Thoracic aorta (tissue), 2 donors: ENCODE data around the gene BCL2L1. TPM values are rescaled to one million over a fixed set of nuclear protein-coding genes. Genes with fewer than 3 reads are reported as not detected.

ENCODE experiments used
- ATAC-seq: fragments of 150-250 bp; one replicate; pipeline ENCODE4 v1.8.0; 2017; ENCODE audit warnings: low read depth; ENCODE audit not compliant: insufficient number of reproducible peaks, low FRiP score
- DNase-seq: peaks from one replicate; pipeline ENCODE4 v3.0.0-alpha.2; 2020; ENCODE audit warnings: low spot score
- H3K27ac ChIP-seq, 2 donors: fragments of 200-600 bp; sonication (generic); 1 replicate in 1 of 2; 2 replicates in 1 of 2; pipeline ENCODE4 v1.5.1; 2016; ENCODE audit warnings: mild to moderate bottlenecking in 2 of 2, moderate library complexity in 2 of 2
- H3K27me3 ChIP-seq: fragments of 200-600 bp; sonication (generic); replicated peaks from 2 replicates; pipeline ENCODE4 v1.6.0; 2016; ENCODE audit warnings: mild to moderate bottlenecking; ENCODE audit not compliant: insufficient read depth
- H3K36me3 ChIP-seq: fragments of 200-600 bp; sonication (generic); one replicate; pipeline ENCODE4 v1.5.1; 2016
- H3K4me1 ChIP-seq, 2 donors: fragments of 200-600 bp; sonication (generic); 1 replicate in 1 of 2; 2 replicates in 1 of 2; pipeline versions ENCODE4 v1.5.1 to v1.6.0; 2016; ENCODE audit warnings: low read depth in 2 of 2, mild to moderate bottlenecking in 1 of 2; ENCODE audit not compliant: control insufficient read depth in 1 of 2
- H3K4me3 ChIP-seq: fragments of 200-600 bp; sonication (generic); 2 replicates; pipeline ENCODE4 v1.5.1; 2016; ENCODE audit warnings: mild to moderate bottlenecking
- H3K9me3 ChIP-seq: fragments of 200-600 bp; sonication (generic); 2 replicates; pipeline ENCODE4 v1.5.1; 2016
- total RNA-seq, 2 donors: library from RNA; depleted of rRNA; stranded (reverse); fragments of >200 nt; gene quantifications; one replicate each; pipeline versions ENCODE4 v1.1.0 to v1.2.3, GENCODE V29; 2016
- TF ChIP-seq, protein P1 (sequence below): fragments of 200-600 bp; sonication (generic); IDR thresholded peaks from one replicate; pipeline ENCODE4 v1.5.1; 2019; ENCODE audit warnings: antibody characterized with exemption

The BCL2L1 gene
- total RNA-seq, 2 donors from 2014 or later: 137 to 187 TPM

DNA sequence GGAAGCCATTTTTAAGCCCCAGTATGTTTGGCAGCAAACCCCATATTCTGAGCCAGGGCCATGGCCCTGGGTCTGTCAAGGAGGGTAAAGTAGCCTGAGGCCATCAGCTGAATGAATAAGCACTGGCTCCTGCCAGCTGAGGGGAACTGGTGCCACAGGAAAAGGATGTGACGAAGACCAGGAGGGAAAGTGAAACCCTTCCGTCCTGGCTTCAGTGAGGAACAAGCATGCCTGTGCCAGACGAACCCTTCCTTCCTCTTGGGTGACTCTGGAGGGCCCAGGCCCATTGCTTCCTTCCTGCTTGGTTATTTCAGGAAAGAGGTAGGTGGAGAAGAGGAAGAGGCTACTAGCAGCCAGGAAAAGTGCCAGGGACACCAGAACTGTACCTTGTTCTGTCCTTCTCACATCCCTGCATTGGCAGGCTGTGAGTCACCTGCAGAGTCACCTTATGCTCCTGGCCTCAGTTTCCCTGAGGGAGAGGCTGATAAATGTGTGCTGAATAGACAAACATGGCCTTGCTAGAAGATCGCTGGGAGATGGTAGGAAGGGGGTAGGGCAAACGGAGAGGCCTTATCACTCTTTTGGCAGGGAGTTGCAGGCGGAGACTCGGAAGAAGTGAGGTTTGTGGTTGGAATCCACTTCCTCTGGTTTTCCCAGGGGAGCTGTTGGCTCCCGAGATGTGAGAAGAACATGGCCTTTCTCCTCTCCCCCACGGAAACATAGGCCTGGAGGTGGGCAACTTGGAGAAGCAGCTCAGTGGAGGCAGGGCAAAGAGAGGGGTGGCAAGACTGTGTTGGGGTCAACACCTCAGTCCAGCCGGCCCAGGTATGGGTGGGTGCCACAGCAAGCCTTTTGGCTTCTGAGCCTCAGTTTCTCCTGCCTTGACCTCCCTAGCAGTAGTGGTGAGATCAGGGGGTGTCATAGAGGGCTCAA lies 47.5 kb downstream of the BCL2L1 start:
- ATAC-seq: peak; percentile 40
- peak overlapping the region; percentile 82 to 86 for H3K27ac ChIP-seq
- H3K4me1 ChIP-seq: peaks cover 85 to 100% of the 10 kb centered on the region in 2 donors
- peak overlapping the region; percentile 56 for H3K4me3 ChIP-seq
- no peaks in the 10 kb centered on the region for H3K36me3 ChIP-seq
- peak; percentile 52 for DNase-seq
- H3K27me3 ChIP-seq: no peaks in the 10 kb centered on the region
- TF ChIP-seq, protein P1, sequence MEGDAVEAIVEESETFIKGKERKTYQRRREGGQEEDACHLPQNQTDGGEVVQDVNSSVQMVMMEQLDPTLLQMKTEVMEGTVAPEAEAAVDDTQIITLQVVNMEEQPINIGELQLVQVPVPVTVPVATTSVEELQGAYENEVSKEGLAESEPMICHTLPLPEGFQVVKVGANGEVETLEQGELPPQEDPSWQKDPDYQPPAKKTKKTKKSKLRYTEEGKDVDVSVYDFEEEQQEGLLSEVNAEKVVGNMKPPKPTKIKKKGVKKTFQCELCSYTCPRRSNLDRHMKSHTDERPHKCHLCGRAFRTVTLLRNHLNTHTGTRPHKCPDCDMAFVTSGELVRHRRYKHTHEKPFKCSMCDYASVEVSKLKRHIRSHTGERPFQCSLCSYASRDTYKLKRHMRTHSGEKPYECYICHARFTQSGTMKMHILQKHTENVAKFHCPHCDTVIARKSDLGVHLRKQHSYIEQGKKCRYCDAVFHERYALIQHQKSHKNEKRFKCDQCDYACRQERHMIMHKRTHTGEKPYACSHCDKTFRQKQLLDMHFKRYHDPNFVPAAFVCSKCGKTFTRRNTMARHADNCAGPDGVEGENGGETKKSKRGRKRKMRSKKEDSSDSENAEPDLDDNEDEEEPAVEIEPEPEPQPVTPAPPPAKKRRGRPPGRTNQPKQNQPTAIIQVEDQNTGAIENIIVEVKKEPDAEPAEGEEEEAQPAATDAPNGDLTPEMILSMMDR: no peak
- H3K9me3 ChIP-seq: no peaks in the 10 kb centered on the region

DNA sequence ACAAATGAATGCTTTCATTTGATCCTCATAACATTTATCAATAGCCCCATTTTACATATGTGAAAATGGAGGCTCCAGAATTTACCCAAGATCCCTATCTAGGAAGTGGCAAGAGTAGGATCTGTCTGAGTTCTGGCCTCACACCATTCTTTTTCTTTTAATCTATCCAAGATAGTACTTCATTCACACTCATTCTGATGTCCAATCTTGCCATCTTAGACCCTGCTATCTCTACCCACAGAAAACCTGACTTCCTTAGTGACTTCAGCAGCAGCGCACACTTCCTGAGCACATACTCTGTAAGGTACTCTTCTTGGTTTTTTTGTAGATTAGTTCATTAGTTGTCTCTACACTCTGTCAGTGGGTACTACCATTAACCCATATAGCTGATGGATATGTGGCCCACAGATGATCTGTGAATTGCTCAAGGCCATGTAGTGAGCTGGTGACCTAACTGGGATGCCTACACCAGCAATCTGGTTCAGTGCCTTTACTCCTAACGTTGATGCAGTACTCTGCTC lies 48.7 kb downstream of the BCL2L1 start:
- Histone ChIP-seq H3K27me3 (no peaks in the 10 kb centered on the region), H3K4me1 (peaks cover 89 to 100% of the 10 kb centered on the region in 2 donors), H3K27ac (peak overlapping the region; percentile 86 to 92), H3K36me3 (no peaks in the 10 kb centered on the region), H3K9me3 (no peaks in the 10 kb centered on the region), H3K4me3 (no peak overlapping the region)
- DNase-seq: no peak
- TF ChIP-seq, protein P1: no peak
- no peak for ATAC-seq

DNA sequence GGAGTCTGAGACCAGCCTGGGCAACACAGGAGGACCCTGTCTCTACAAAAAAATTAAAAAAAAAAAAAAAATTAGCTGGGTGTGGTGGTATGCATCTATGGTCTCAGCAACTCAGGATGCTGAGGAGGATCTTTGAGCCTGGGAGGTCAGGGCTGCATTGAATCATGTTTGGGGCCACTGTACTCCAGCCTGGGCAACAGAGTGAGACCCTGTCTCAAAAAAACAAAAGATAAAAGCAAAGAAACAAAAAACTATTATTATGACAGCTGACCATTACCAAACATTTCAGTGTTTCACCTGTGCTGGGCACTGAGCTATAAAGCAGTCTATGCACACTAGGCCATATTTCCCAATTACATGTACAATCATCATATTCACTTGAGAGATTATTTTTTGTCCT lies 49.2 kb downstream of the BCL2L1 start:
- ATAC-seq: no peak
- H3K27ac ChIP-seq: peak overlapping the region; percentile 86 to 92
- H3K4me3 ChIP-seq: no peak overlapping the region
- peaks cover 89 to 100% of the 10 kb centered on the region in 2 donors for H3K4me1 ChIP-seq
- no peaks in the 10 kb centered on the region for H3K36me3 ChIP-seq
- H3K27me3 ChIP-seq: no peaks in the 10 kb centered on the region
- DNase-seq: no peak
- TF ChIP-seq, protein P1: no peak
- no peaks in the 10 kb centered on the region for H3K9me3 ChIP-seq

DNA sequence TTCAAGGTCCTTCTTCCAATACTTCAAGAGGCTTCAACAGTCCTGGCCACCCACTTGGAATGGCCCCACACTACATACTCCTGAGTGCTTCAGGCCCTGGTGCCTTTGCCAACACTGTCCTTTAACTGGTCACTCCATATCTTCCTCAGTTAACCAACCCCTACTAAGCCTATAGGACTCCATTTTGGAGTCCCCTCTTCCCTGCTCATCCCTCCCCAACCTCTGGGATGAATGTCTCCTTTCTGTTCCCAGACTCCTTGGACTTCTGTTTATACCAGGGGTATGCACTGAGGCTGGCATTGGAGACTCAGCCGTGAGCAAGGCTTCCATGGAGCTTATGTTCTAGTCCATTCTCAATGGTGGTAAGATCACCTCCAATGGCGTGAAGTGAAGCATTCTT lies 51.3 kb downstream of the BCL2L1 start:
- no peak for ATAC-seq
- Histone ChIP-seq H3K9me3 (no peaks in the 10 kb centered on the region), H3K36me3 (no peaks in the 10 kb centered on the region)

More for the DNA sequence above, 51.3 kb downstream of the BCL2L1 start:
- Histone ChIP-seq H3K4me3 (no peak overlapping the region), H3K27ac (peak overlapping the region; percentile 92), H3K27me3 (no peaks in the 10 kb centered on the region), H3K4me1 (peaks cover 87 to 100% of the 10 kb centered on the region in 2 donors)
- no peak for DNase-seq
- TF ChIP-seq, protein P1: no peak
